ENCODE data around the gene DLEU7. TPM values are rescaled to one million over a fixed set of nuclear protein-coding genes. Genes with fewer than 3 reads are reported as not detected.
A peak's percentile ranks its signal among the peaks of the same experiment; 100 is the strongest.

DLEU7 gene
- total and polyA plus RNA-seq, 2 of the 8 experiments (the other 6 are each of a cell fraction or from before 2014, with no cell fraction given): 4.9 to 5.2 TPM

GRCh38 chr13:50843257-50844083, at the start of gene DLEU7 (continued):
- TF ChIP-seq E2F6 (IDR thresholded peaks at IDR 0.05) (peak; percentile 83), KDM1A (IDR thresholded peaks at IDR 0.05; ENCODE audit: borderline replicate concordance, low read length) (no peak), HDAC2 (IDR thresholded peaks at IDR 0.05; ENCODE audit: borderline replicate concordance in 1 of 2, low read depth in 2 of 2, low read length in 2 of 2) (no peak), SP4 (IDR thresholded peaks at IDR 0.05; ENCODE audit: low read length) (0 out of 2 replicates have a peak, but pooled peaks have one; percentile 17), POLR2A (IDR thresholded peaks at IDR 0.05; ENCODE audit: control extremely low read depth in 1 of 2, low read depth in 2 of 2, low read length in 2 of 2) (peak in 1 of 2 experiments; percentile 28; a peak in 1 of 3 replicates), RFX5 (IDR thresholded peaks at IDR 0.05; ENCODE audit: borderline replicate concordance, low read depth, low read length) (no peak), KDM4A (IDR thresholded peaks at IDR 0.05; ENCODE audit: low read depth, low read length, severe bottlenecking) (peak; percentile 98), EGR1 (IDR thresholded peaks at IDR 0.05; ENCODE audit: borderline replicate concordance, low read depth, low read length) (peak; percentile 94), TAF7 (optimal IDR thresholded peaks at IDR 0.05; ENCODE audit: borderline replicate concordance, low read depth, low read length) (peak; percentile 30), ATF2 (IDR thresholded peaks at IDR 0.05; ENCODE audit: low read length) (no peak), SP2 (IDR thresholded peaks at IDR 0.05; ENCODE audit: low read length) (no peak)

All from H1 (cell line).